Loucy (cell line): ENCODE measurements around the gene TICAM1.
A peak's percentile ranks its signal among the peaks of the same experiment; 100 is the strongest.

Experiments
- CTCF ChIP-seq: fragments of 200-600 bp; sonication (generic); conservative IDR thresholded peaks from 2 replicates; pipeline ENCODE4 v1.5.1; 2014; ENCODE audit warnings: mild to moderate bottlenecking, antibody characterized with exemption, low read length
- EZH2phosphoT487 ChIP-seq: fragments of 200-600 bp; IDR thresholded peaks from 2 replicates; pipeline ENCODE4 v1.6.1; 2018; ENCODE audit warnings: antibody characterized with exemption, mild to moderate bottlenecking, moderate library complexity, borderline replicate concordance

GRCh38 chr19:4803736-4804695, 27.5 kb downstream of the TICAM1 start:
- peak; percentile 96 for TF ChIP-seq CTCF
- no peak for TF ChIP-seq EZH2phosphoT487
